Stomach (tissue), 9 donors: ENCODE measurements around the gene INSYN2B. TPM values are rescaled to one million over a fixed set of nuclear protein-coding genes. Genes with fewer than 3 reads are reported as not detected.

Experiments
- DNase-seq, 2 donors: peaks; one replicate each; pipeline versions ENCODE4 v3.0.0 to v3.0.0-alpha.2; 2013 to 2019
- H3K27ac ChIP-seq, 5 donors: fragments of 200-600 bp in 4 of 5; sonication (generic) in 4 of 5; one replicate each; pipeline ENCODE4 v1.5.1; 2013 to 2019; ENCODE audit warnings: mild to moderate bottlenecking in 1 of 5, moderate library complexity in 1 of 5
- H3K27me3 ChIP-seq, 3 donors: fragments of 200-600 bp; sonication (generic); one replicate each; pipeline ENCODE4 v1.5.1; 2017 to 2019; ENCODE audit warnings: mixed run types in 1 of 3
- H3K36me3 ChIP-seq, 4 donors: fragments of 200-600 bp; sonication (generic); 1 replicate in 3 of 4; 2 replicates in 1 of 4; pipeline ENCODE4 v1.5.1; 2016 to 2019
- H3K4me1 ChIP-seq, 4 donors: fragments of 200-600 bp; sonication (generic); one replicate each; pipeline ENCODE4 v1.5.1; 2016 to 2019
- H3K4me3 ChIP-seq, 4 donors: fragments of 200-600 bp; sonication (generic) in 3 of 4; one replicate each; pipeline ENCODE4 v1.5.1; 2016 to 2019; ENCODE audit warnings: mild to moderate bottlenecking in 1 of 4
- H3K9me3 ChIP-seq, 4 donors: fragments of 200-600 bp; sonication (generic); one replicate each; pipeline ENCODE4 v1.5.1; 2016 to 2019
- CTCF ChIP-seq, 7 experiments: fragments of 450-650 bp in 4 of 7; fragments of 200-600 bp in 3 of 7; sonication (generic) in 3 of 7; IDR thresholded peaks; one replicate each; pipeline ENCODE4 v1.5.1; 2016 to 2019; ENCODE audit warnings: antibody characterized with exemption in 7 of 7, control low read depth in 2 of 7, mild to moderate bottlenecking in 1 of 7
- EP300 ChIP-seq: sonication (generic); formaldehyde crosslinking; IDR thresholded peaks from one replicate; pipeline ENCODE4 v1.6.1; 2017; ENCODE audit warnings: antibody characterized with exemption
- POLR2A ChIP-seq, 4 donors: fragments of 450-650 bp; IDR thresholded peaks; one replicate each; pipeline ENCODE4 v1.6.1; 2016; ENCODE audit warnings: antibody characterized with exemption in 4 of 4, control low read depth in 2 of 4, mild to moderate bottlenecking in 1 of 4, moderate library complexity in 1 of 4
- POLR2AphosphoS5 ChIP-seq, 3 donors: sonication (generic); formaldehyde crosslinking; IDR thresholded peaks; one replicate each; pipeline ENCODE4 v1.6.1; 2016; ENCODE audit warnings: antibody characterized with exemption in 3 of 3
- WGBS, 5 donors: extraction: QIAGEN DNeasy Blood & Tissue Kit in 3 of 5; methylation state at CpG; one replicate each; pipeline versions ENCODE4 v1.1.5 to v1.1.7; 2013 to 2018; 5-methylcytosine and 5-hydroxymethylcytosine counted together
- intact Hi-C: fragments of 100-400 bp; cut with DNase I; formaldehyde crosslinking; loops from one replicate; pipeline ENCODE4 v1.15.1; 2023; ENCODE audit warnings: low total_unique reads
- polyA plus RNA-seq, 3 donors: library from polyadenylated mRNA; stranded (reverse); fragments of 200-250 nt; gene quantifications; one replicate each; pipeline ENCODE4 v1.2.3, GENCODE V29; 2013
- total RNA-seq, 5 donors: library from RNA; depleted of rRNA; stranded (reverse); fragments of >200 nt; gene quantifications; one replicate each; pipeline versions ENCODE4 v1.1.0 to v1.2.3, GENCODE V29; 2014 to 2016
- donor health status: healthy with polysubstance abuse.
- donor health status: Bipolar disorder and iron deficiency.
- donor health status: healthy.

INSYN2B gene
- total and polyA plus RNA-seq, 8 donors = 0.18 to 0.19 TPM; not detected in 6

- H3K36me3 ChIP-seq = no peaks in the 10 kb centered on the region
- no peak overlapping the region for H3K4me3 ChIP-seq
- H3K27me3 ChIP-seq = no peaks in the 10 kb centered on the region
- H3K27ac ChIP-seq = no peak overlapping the region
- no peaks in the 10 kb centered on the region for H3K4me1 ChIP-seq
- TF ChIP-seq EP300 (no peak), POLR2A (IDR thresholded peaks at IDR 0.05) (no peak), CTCF (IDR thresholded peaks at IDR 0.05) (no peak), POLR2AphosphoS5 (IDR thresholded peaks at IDR 0.05) (no peak)
- WGBS, 5 donors = 73 to 90% (median 89%) methylated on average over 1 of the region's 1 CpG
- intact Hi-C loops = no loop called here
- no peak for DNase-seq
- H3K9me3 ChIP-seq = no peaks in the 10 kb centered on the region
Observed at GRCh38 chr5:169864483-169864882, 115.8 kb downstream of the INSYN2B start.

- Histone ChIP-seq H3K9me3 (no peaks in the 10 kb centered on the region), H3K27me3 (no peaks in the 10 kb centered on the region), H3K4me3 (no peak overlapping the region), H3K4me1 (no peaks in the 10 kb centered on the region), H3K36me3 (no peaks in the 10 kb centered on the region), H3K27ac (no peak overlapping the region)
- 75 to 84% (median 80%) methylated on average over 4 of the region's 4 CpGs for WGBS, 5 donors
- intact Hi-C loops = no loop called here
- DNase-seq = no peak
- no peak for TF ChIP-seq POLR2AphosphoS5 (IDR thresholded peaks at IDR 0.05)
- no peak for TF ChIP-seq CTCF (IDR thresholded peaks at IDR 0.05)
- TF ChIP-seq EP300 = no peak
- no peak for TF ChIP-seq POLR2A (IDR thresholded peaks at IDR 0.05)
Observed at GRCh38 chr5:169862391-169862811, 117.9 kb downstream of the INSYN2B start.

- WGBS, 5 donors = 40 to 57% (median 54%) methylated on average over 2 of the region's 2 CpGs
- no peak overlapping the region for H3K4me3 ChIP-seq
- no peaks in the 10 kb centered on the region for H3K9me3 ChIP-seq
- H3K27me3 ChIP-seq = no peaks in the 10 kb centered on the region
- H3K36me3 ChIP-seq = no peaks in the 10 kb centered on the region
- intact Hi-C loops = no loop called here
- H3K4me1 ChIP-seq = no peaks in the 10 kb centered on the region
- H3K27ac ChIP-seq = no peak overlapping the region
- no peak for DNase-seq
- TF ChIP-seq EP300 = no peak
- no peak for TF ChIP-seq POLR2A (IDR thresholded peaks at IDR 0.05)
- no peak for TF ChIP-seq CTCF (IDR thresholded peaks at IDR 0.05)
- TF ChIP-seq POLR2AphosphoS5 (IDR thresholded peaks at IDR 0.05) = no peak
Observed at GRCh38 chr5:169861934-169862333, 118.4 kb downstream of the INSYN2B start.

- DNase-seq = no peak
- H3K36me3 ChIP-seq = no peaks in the 10 kb centered on the region
- no peak overlapping the region for H3K4me3 ChIP-seq
- 64 to 82% (median 71%) methylated on average over 2 of the region's 2 CpGs for WGBS, 5 donors
- no peak overlapping the region for H3K27ac ChIP-seq
- H3K27me3 ChIP-seq = no peaks in the 10 kb centered on the region
- intact Hi-C loops = no loop called here
- TF ChIP-seq EP300 = no peak
- no peak for TF ChIP-seq CTCF (IDR thresholded peaks at IDR 0.05)
- no peak for TF ChIP-seq POLR2A (IDR thresholded peaks at IDR 0.05)
- TF ChIP-seq POLR2AphosphoS5 (IDR thresholded peaks at IDR 0.05) = no peak
- H3K4me1 ChIP-seq = no peaks in the 10 kb centered on the region
- H3K9me3 ChIP-seq = no peaks in the 10 kb centered on the region
Observed at GRCh38 chr5:169861433-169861832, 118.9 kb downstream of the INSYN2B start.
